Ovary (tissue), 3 donors: Measurements from ENCODE around the gene DAPP1.

Source experiments
- CTCF ChIP-seq, 3 donors: fragments of 450-650 bp in 2 of 3; fragments of 200-600 bp in 1 of 3; IDR thresholded peaks; one replicate each; pipeline versions ENCODE4 v1.5.1 to v1.8.0; 2016 to 2022; ENCODE audit warnings: antibody characterized with exemption in 3 of 3, mild to moderate bottlenecking in 1 of 3
- POLR2A ChIP-seq: fragments of 450-650 bp; IDR thresholded peaks from one replicate; pipeline ENCODE4 v1.6.1; 2017; ENCODE audit warnings: antibody characterized with exemption, mild to moderate bottlenecking, moderate library complexity
- donor health status: DM: no; HTN: no; CAD: no.

GRCh38 chr4:99810536-99810935 lies 6.1 kb upstream of the DAPP1 start:
- TF ChIP-seq POLR2A, result no peak
- no peak for TF ChIP-seq CTCF (IDR thresholded peaks at IDR 0.05)
